GM12875 (cell line): ENCODE data around the gene ATP7B.

Experiments used
- H3K4me3 ChIP-seq: one replicate; pipeline ENCODE4 v1.5.1; 2011; ENCODE audit warnings: low read depth, low read length, control low read depth
- CTCF ChIP-seq: IDR thresholded peaks from 2 replicates; pipeline ENCODE4 v1.5.1; 2011; ENCODE audit warnings: low read depth, mild to moderate bottlenecking, control low read depth, inconsistent platforms, low read length, moderate library complexity, borderline replicate concordance; ENCODE audit not compliant: insufficient read depth

ATP7B gene

GRCh38 chr13:51894239-51894638, 117.0 kb downstream of the ATP7B start:
- TF ChIP-seq CTCF = no peak

GRCh38 chr13:51892657-51893056, 118.6 kb downstream of the ATP7B start:
- no peak for TF ChIP-seq CTCF
- H3K4me3 ChIP-seq = no peak overlapping the region

More at GRCh38 chr13:51894239-51894638, 117.0 kb downstream of the ATP7B start:
- H3K4me3 ChIP-seq = no peak overlapping the region

GRCh38 chr13:51887468-51887867, 123.8 kb downstream of the ATP7B start:
- TF ChIP-seq CTCF = no peak
- H3K4me3 ChIP-seq = no peak overlapping the region

DNA sequence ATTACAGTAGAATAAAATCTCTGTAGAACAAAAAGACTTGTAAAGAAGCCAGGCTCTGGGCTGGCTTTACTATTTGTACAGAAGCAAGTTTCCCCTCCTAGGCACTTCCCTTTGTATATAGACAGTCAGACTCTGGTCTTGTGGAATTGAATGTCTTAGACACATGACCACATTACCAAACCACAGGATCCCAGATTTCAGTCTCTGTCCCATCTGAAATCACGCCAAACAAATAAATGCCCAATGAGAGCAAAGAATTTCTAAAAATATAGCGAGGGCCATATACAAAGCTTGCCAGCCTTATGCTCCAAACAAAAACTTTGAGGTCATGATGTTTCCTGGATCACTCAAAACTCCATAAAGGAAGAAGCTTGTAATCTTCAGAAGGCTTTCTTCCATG, 125.6 kb downstream of the ATP7B start:
- H3K4me3 ChIP-seq = no peak overlapping the region
- TF ChIP-seq CTCF = no peak

DNA sequence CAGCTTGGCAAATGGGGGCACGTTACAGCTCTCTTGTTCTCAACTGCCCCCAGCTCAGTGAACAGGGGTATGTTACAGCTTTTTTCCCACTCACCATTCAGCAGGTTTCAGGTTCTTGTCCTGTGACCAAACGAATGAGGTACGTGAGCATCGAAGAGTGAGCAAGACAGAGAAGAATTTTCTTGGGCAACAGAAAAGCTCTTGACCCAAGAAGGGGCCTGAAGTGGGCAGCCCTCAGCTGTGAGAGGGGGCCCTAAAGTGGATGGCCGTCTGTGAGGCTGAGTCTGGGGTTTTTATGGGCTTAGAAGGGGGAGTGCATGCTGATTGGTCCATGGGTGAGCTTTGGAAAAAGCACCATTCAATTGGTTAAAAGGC, 128.0 kb downstream of the ATP7B start:
- no peak overlapping the region for H3K4me3 ChIP-seq
- no peak for TF ChIP-seq CTCF
